Left renal pelvis (tissue), 4 donors: Measurements from ENCODE around the gene NRL. TPM values are rescaled to one million over a fixed set of nuclear protein-coding genes. Genes with fewer than 3 reads are reported as not detected.

Experiments
- DNase-seq, 4 donors: peaks; one replicate each; pipeline ENCODE4 v3.0.0-alpha.2; 2013; ENCODE audit warnings: low read depth in 4 of 4, low spot score in 3 of 4
- polyA plus RNA-seq, 4 donors: library from polyadenylated mRNA; unstranded; fragments of 120-200 nt; gene quantifications; one replicate each; pipeline ENCODE4 v1.2.1, GENCODE V29; 2013; ENCODE audit not compliant: insufficient read length in 4 of 4

NRL gene
- polyA plus RNA-seq, 4 donors: 0.59 to 4.1 (median 2.1) TPM

DNA sequence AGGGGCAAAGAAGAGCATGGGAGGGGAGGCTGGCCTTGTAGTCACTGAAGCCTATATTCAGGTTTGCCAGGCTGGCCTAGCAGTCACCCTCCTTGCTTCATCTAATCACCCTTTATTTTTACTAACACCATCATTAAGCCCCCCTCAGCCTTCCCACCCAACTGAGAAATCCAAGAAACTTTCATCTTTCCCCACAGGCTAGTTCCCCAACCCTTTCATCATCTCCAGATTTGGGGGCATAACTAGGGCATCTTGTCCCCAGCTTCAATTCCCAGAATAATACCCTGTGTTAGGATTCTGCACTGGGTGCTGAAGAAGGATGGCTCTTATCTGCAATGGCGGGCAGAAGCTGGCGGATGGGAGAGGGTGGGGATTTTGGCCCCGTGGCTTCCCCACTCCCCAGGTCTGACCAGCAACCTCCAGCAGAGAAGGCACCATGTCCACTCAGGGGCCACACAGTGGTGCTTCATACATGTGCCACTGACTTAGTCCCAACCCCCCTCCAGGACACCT is 13.7 kb downstream of the NRL start:
- DNase-seq: no peak

DNA sequence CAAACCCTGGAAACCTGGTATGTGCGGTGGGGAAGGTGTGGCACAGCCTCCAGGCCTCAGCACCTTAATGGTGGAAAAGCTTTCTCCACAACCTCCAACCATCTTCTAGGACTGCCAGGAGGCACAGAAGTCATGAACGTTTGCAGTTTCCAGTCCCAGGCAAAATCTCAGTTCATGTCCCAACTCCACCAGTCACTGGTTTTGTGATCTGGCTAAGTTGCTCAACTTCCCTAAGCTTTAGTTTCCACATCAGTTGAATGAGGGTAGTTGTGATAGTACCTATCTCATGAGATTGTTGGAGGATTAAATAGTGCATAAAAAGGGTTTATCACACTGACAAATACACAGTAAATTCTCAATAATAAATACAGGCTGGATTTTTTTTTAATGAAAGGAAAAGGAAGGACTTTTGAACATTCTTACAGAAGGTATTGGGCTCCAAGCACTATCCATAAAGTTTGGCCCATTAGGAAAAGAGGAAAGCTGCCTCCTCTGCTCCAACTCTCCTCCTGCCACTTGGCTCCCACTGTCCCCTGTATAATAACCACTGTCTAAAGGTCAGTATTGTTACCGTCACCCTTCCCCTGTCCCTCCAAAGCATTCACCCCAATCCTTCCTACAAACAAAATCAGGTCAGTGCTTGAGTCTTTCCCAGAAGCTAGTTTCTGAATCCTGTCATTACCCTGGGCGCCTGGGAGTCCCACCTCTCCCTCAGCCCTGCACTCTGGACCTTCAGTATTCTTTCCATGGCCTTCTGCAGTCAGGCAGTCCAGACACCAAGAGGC is 14.4 kb downstream of the NRL start:
- DNase-seq: no peak

DNA sequence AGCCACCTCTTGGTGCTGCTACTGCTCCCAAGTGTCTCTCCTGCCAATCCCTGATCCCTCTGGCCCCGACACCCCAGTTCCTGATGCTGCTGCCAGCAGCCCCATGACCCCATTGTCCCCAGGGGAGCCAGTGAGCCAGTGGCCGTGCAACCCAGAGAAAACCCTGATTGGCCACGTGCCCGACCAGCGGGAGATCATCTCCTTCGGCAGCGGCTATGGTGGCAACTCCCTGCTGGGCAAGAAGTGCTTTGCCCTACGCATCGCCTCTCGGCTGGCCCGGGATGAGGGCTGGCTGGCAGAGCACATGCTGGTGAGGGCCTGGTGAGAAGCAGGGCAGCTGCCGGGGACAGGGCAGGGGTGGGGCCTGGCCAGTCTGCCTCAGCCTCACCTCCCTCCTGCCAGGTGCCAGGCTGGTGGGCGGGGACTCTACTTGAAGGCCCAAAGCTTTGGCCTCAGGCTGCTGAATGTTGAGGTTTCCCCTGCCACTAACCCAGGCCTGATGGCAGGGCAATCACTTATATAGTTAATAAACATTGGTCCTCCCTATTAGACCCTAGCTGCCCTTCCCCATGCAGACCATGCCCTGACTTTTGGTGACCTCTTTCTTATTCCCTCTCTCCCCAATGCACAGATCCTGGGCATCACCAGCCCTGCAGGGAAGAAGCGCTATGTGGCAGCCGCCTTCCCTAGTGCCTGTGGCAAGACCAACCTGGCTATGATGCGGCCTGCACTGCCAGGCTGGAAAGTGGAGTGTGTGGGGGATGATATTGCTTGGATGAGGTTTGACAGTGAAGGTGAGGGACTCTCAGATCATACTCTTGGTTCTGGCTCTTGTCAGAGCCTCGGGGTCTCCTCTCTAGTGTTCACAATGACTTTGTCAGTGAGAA is 15.6 kb downstream of the NRL start:
- DNase-seq: no peak

DNA sequence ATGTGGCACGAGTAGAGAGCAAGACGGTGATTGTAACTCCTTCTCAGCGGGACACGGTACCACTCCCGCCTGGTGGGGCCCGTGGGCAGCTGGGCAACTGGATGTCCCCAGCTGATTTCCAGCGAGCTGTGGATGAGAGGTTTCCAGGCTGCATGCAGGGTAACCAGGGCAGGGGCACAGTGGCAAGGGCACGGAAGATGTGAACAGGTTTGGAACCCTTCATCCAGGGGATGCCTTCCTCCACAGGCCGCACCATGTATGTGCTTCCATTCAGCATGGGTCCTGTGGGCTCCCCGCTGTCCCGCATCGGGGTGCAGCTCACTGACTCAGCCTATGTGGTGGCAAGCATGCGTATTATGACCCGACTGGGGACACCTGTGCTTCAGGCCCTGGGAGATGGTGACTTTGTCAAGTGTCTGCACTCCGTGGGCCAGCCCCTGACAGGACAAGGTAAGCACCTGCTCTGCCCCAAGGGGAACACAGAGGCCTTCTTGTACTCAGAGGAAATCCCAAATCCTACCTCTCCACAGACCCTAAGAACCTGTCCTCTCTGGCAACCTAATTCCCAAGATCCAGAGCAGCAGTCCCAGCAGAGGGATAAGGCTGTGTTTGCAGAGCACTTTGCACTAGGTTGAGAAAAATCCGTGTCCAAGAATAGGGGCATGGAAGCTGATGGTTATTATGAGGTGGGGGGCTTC is 16.4 kb downstream of the NRL start:
- DNase-seq: no peak

GRCh38 chr14:24096545-24097181 is 18.1 kb downstream of the NRL start:
- DNase-seq: no peak

DNA sequence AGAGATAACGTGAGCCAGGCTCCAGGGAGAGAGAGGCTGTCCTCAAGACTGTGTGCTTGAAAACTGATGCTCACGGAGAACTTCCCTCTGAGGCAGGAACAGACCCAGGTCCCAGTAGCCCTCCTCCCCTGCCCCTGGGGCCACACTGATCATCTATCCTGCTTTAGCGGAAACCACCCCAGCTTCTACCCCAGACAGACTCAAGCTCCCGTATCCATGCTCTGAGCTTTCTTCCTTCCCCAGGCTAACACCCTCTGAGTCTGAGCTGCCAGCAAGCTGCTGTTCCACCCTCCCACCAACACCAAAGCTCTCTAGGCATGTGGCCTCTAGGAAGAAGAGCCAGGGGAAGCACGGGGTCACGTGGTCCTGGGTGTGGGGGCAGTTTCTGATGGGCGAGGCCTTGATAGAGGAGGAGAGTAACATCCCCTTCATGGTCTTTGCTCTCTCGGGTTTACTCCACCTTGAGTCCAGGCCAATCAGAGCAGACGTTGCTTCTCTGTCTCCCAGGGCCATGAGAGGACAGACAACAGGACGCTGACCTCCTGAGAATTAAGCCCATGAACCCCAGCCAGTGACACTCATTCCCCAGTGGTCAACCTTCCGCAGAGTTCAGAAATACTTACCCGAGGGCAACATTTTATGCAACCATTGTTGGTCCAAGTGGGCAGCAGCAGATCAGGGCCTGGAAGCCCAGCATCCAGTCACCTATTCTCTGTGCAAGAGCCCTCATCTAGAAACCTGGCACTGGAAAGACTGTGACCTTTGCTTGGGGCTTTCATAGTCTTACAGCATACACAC is 19.3 kb downstream of the NRL start:
- DNase-seq: peak in 1 of 4 donors; percentile 46

- no peak for DNase-seq
These were observed 19.9 kb downstream of the NRL start for GRCh38 chr14:24094841-24095270.

DNA sequence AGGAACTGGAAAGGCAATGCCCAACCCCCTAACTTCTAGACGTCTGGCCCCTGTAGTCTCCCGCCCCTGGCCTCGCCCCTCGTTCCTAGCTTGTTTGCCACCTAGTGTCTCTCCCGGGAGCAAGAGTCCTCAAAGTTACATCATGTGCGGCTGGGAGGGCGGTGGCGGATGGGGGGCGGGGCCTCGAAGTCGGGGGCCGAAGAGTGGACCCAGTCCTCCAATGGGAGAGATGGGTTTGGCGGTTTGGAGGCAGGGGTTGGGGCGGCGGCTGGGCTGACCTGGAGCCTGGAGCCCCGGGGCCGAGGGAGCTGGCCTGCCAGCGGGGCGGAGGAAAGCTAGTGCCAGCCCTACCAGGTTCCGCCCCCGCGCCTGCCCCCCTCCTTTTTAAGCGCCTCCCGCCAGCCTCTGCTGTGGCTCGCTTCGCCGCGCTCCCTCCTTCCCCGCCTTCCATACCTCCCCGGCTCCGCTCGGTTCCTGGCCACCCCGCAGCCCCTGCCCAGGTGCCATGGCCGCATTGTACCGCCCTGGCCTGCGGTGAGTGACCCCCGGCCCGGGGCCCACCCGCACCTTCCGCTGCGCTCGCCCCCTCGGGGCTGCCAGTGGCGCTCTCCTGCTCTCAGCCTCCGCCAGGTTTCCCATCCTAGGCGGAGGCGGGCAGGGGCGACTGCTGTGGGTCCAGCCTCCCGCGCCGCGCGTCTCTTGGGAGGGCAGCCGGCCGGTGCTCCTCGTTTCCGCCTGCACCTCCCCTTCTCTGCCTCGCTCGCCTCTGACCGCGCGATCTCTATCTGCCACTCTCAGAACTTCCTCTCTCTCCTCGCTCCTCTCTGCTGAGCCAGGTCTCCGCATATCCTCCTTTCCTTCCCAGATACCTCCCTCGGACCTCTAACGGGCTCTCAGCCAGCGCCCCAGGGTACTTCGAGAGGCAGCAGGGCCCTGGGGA is 20.6 kb downstream of the NRL start, which contains the start of gene PCK2:
Gene PCK2 (plus strand): TSS at position 411 of the 940 bp plus-strand sequence. CDS start 95 bp downstream, at position 506.
- peak in 2 of 4 donors; percentile 59 to 83 for DNase-seq

DNA sequence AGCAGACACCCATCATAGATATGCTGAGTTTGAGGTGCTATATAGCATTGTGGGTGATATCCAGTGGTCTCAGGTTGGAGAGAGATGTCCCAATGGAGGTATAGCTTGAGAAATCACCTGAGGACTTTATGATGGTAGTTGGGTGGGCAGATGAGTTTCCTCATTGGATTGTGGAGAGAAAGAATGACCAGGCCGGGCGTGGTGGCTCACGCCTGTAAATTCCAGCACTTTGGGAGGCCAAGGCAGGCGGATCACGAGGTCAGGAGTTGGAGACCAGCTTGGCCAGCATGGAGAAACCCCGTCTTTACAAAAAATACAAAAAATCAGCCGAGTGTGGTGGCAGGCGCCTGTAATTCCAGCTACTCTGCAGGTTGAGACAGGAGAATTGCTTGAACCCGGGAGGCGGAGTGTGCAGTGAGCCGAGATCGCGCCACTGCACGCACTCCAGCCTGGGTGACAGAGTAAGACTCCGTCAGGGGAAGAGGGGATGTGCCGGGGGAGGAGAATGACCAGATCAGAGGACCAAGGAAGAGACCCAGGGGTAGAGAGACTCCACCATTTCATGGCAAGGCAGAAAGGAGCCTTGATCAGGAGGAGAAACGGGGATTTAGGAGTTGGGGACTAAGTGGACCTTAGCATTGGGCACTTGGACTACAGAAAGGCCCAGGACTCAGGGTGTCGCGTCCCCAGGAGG is 21.4 kb downstream of the NRL start:
- no peak for DNase-seq

DNA sequence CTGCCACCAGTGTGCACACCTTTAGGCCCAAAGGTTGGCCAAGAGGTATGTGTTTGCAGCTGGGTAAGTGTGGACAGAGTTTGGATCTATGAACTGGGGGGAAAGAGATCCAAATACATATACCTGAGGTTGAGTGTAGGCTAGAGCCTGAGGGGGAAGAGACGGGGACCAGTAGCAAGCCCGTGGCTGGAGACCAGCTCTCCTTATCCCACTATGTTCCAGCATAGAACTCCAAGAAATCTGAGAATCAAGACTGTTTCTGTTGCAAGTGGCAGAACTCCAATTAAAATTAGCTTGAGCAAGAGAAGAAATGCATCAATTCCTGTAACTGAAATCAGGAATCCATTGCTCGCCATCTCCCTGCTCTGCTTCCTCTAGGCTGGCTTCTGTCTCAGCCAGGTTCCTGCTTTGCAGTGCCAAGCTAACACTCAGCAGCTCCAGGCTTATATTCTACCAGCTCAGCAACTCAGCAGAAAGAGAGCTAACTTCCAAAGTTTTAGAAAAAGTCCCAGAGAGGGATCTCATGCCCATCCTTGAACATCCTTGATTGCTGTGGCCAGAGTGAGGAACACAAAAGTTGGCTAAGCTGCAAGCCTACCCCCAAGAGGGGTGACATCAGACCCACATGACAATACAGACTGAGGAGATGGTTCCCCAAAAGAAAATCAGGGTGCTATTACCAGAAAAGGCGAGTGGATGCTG is 22.1 kb downstream of the NRL start:
- no peak for DNase-seq

GRCh38 chr14:24092110-24092504 is 22.6 kb downstream of the NRL start:
- DNase-seq: no peak

GRCh38 chr14:24089890-24090289 is 24.9 kb downstream of the NRL start:
- DNase-seq: no peak

GRCh38 chr14:24088095-24088494 is 26.7 kb downstream of the NRL start:
- DNase-seq: no peak

DNA sequence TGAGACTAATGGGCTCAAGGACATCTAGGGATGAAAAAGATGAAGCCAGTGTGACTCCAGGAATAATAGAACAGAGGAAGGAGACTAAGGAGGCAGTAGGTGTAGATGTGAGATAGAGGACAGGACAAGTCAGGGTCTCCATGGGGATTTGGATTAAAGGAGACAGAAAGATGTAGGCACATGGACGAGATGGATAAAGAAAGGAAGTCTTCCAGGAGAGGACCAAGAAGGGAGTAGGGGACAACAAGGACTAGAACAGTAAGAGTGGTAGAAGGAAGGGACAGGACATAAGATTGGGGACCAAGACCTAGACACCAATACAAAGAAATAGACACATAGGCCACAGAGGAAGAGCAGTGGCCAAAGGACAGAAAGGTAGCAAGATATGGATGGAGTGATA is 27.7 kb downstream of the NRL start:
- DNase-seq: no peak

GRCh38 chr14:24086193-24086955 is 28.4 kb downstream of the NRL start:
- no peak for DNase-seq

GRCh38 chr14:24085215-24085614 is 29.5 kb downstream of the NRL start:
- no peak for DNase-seq
